ENCODE measurements around the gene CNIH1. TPM values are rescaled to one million over a fixed set of nuclear protein-coding genes. Genes with fewer than 3 reads are reported as not detected.

Gene CNIH1
- total and polyA plus RNA-seq, 2 of the 13 experiments (the other 11 are each of a cell fraction or from before 2014, with no cell fraction given), result 166 to 421 TPM

DNA sequence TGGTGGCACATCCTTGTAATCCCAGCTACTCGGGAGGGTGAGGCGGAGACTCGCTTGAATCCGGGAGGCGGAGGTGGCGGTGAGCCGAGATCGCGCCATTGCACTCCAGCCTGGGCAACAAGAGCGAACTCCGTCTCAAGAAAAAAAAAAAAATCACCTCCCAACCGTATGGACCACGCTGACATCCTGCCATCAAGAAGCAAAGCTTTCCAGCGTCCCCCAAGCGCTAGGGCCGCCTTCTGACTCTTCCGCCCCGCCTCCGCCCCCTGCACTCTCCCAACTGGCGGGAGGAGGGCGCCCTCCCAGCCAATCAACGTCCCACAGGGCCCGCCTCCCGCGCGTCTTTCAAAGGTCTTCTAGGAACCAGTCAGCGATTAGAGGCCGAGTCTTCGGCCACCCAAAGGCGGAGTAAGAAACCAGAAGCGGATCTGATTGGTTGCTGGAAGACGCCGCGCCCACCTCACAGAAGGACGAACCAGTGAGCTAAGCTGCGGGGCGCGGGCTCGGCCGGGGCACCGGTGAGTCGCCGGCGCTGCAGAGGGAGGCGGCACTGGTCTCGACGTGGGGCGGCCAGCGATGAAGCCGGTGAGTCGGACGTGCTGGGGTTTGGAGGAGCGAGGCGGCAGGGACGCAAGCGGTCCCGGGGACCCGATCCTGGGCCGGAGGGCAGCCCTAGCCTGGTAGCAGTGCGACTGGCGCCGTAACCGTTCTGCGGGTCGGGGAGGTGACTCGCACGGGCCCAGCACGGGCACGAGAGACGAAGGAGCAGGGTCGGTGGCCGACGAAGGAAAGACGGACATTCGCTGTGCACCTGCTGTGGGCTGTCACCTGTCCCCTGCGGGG, 44.5 kb downstream of the CNIH1 start, which contains the start of gene CDKN3 (continued):
- 0 out of 2 replicates have a peak, but pooled peaks have one; percentile 29 for TF ChIP-seq ZNF550 (CRISPR knock-in tag; IDR thresholded peaks at IDR 0.05; ENCODE audit: borderline replicate concordance)
- TF ChIP-seq ZNF543 (CRISPR knock-in tag; IDR thresholded peaks at IDR 0.05), result peak; percentile 75

DNA sequence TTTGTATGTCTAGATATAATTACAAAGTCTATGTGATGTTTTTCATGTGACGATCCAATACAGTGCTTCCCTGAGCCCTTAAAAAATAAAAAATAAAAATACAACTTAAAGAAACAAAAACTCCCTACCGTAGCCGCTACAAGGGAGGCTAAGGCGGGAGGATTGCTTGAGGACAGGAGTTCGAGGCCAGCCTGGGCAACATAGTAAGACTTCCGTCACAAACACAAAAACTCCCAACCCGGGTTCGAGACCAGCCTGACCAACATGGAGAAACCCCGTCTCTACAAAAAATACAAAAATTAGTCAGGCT, 45.0 kb downstream of the CNIH1 start:
- no peaks in the 10 kb centered on the region for H3K36me3 ChIP-seq (replicated peaks in 1 of 2; ENCODE audit: control insufficient read depth in 1 of 2, insufficient read depth in 2 of 2, low read length in 2 of 2)
- no peak for DNase-seq (ENCODE audit: low spot score)
- intact Hi-C loops (cut with micrococcal nuclease; ENCODE audit: unreplicated experiment), result loop anchor here (2.0 kb wide), 3 partner anchors 29 to 45 kb away; partner anchors contain the start of gene CNIH1
- TF ChIP-seq RNF2 (conservative IDR thresholded peaks at IDR 0.05; ENCODE audit: low read depth) (no peak), FOXC1 (CRISPR knock-in tag; IDR thresholded peaks at IDR 0.05; ENCODE audit: borderline replicate concordance) (0 out of 2 replicates have a peak, but pooled peaks have one; percentile 14)
- H4K20me1 ChIP-seq (ENCODE audit: insufficient read depth, low read length), result no peaks in the 10 kb centered on the region
- in situ Hi-C loops (cut with HindIII; ENCODE audit: extremely low pct_ligation_motif_present, low pct_unique_long_range_greater_than_20kb), result no loop called here
- H3K4me1 ChIP-seq (ENCODE audit: insufficient read depth, low read length), result peaks cover 33% of the 10 kb centered on the region
- no peak overlapping the region for H2AFZ ChIP-seq (ENCODE audit: low read length)
- no TSS peak for BruUV-seq (replicated peaks)
- H3K27ac ChIP-seq (ENCODE audit: extremely low read length, insufficient read depth, low read length), result no peak overlapping the region
- WGBS (ENCODE audit: low lambda C conversion rate), result 88% methylated on average over 9 of the region's 9 CpGs
- ATAC-seq, result no peak
- peak overlapping the region; percentile 32 for H3K4me2 ChIP-seq (ENCODE audit: low read depth, low read length)
- no peaks in the 10 kb centered on the region; a peak in 1 of 5 replicates for H3K27me3 ChIP-seq (ENCODE audit: control insufficient read depth in 1 of 2, insufficient read depth in 2 of 2, low read length in 2 of 2)
- ChIA-PET POLR2A (interaction anchor here (1.0 to 3.5 kb wide), 6 partner anchors 8 to 55 kb away, joined by 3 to 26 read pairs (median 12); no protein-coding TSS in a partner anchor), CTCF (ENCODE audit: low intra/inter-chr PET ratio, low total read pairs) (no interaction called here)
- H3K9ac ChIP-seq (ENCODE audit: insufficient read depth, low read depth, low read length), result no peak overlapping the region
- peak overlapping the region in 1 of 3 experiments; percentile 30; a peak in 2 of 6 replicates for H3K4me3 ChIP-seq (replicated peaks in 1 of 3; ENCODE audit: insufficient read depth in 1 of 3, low read depth in 2 of 3, low read length in 3 of 3)
- peaks cover 29% of the 10 kb centered on the region for H3K79me2 ChIP-seq (ENCODE audit: insufficient read depth, low read length)
- H3K9me3 ChIP-seq (ENCODE audit: low read length), result no peaks in the 10 kb centered on the region
- no peak for FAIRE-seq

DNA sequence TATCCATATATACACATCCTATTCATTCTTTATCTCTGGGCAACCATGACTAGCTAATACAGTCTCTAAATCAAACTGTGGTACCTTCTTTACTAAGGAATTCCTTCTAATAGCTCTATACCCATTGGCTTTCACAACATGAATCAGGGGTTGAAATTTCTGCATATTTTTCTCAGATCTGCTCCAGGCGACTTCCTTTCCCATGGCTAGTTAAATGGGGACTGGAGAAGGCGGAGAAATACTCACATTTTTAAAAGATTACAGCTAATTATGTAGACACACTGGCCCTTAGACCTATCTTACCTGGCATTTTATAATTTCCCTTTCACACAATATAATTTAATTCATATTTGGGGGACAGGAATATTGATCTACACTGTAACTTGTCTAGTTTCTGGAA, 45.5 kb downstream of the CNIH1 start:
- ATAC-seq (no peak), DNase-seq (ENCODE audit: low spot score) (no peak), FAIRE-seq (no peak)
- Histone ChIP-seq H3K27ac (ENCODE audit: extremely low read length, insufficient read depth, low read length) (no peak overlapping the region), H3K79me2 (ENCODE audit: insufficient read depth, low read length) (peaks cover 27% of the 10 kb centered on the region), H3K9ac (ENCODE audit: insufficient read depth, low read depth, low read length) (no peak overlapping the region), H3K27me3 (ENCODE audit: control insufficient read depth in 1 of 2, insufficient read depth in 2 of 2, low read length in 2 of 2) (no peaks in the 10 kb centered on the region; a peak in 1 of 5 replicates), H3K4me3 (replicated peaks in 1 of 3; ENCODE audit: insufficient read depth in 1 of 3, low read depth in 2 of 3, low read length in 3 of 3) (no peak overlapping the region), H4K20me1 (ENCODE audit: insufficient read depth, low read length) (no peaks in the 10 kb centered on the region), H3K36me3 (replicated peaks in 1 of 2; ENCODE audit: control insufficient read depth in 1 of 2, insufficient read depth in 2 of 2, low read length in 2 of 2) (no peaks in the 10 kb centered on the region), H2AFZ (ENCODE audit: low read length) (no peak overlapping the region), H3K9me3 (ENCODE audit: low read length) (no peaks in the 10 kb centered on the region), H3K4me2 (ENCODE audit: low read depth, low read length) (no peak overlapping the region), H3K4me1 (ENCODE audit: insufficient read depth, low read length) (peaks cover 33% of the 10 kb centered on the region)
- ChIA-PET POLR2A (interaction anchor here (2.7 to 3.5 kb wide), 2 partner anchors 28 to 42 kb away, joined by 25 to 26 read pairs; no protein-coding TSS in a partner anchor), CTCF (ENCODE audit: low intra/inter-chr PET ratio, low total read pairs) (no interaction called here)
- in situ Hi-C loops (cut with HindIII; ENCODE audit: extremely low pct_ligation_motif_present, low pct_unique_long_range_greater_than_20kb) (no loop called here), intact Hi-C loops (cut with micrococcal nuclease; ENCODE audit: unreplicated experiment) (loop anchor here (2.0 kb wide), 3 partner anchors 29 to 45 kb away; partner anchors contain the start of gene CNIH1)
- BruUV-seq (replicated peaks), result no TSS peak
- 95% methylated on average over 2 of the region's 2 CpGs for WGBS (ENCODE audit: low lambda C conversion rate)
- TF ChIP-seq, protein P1, sequence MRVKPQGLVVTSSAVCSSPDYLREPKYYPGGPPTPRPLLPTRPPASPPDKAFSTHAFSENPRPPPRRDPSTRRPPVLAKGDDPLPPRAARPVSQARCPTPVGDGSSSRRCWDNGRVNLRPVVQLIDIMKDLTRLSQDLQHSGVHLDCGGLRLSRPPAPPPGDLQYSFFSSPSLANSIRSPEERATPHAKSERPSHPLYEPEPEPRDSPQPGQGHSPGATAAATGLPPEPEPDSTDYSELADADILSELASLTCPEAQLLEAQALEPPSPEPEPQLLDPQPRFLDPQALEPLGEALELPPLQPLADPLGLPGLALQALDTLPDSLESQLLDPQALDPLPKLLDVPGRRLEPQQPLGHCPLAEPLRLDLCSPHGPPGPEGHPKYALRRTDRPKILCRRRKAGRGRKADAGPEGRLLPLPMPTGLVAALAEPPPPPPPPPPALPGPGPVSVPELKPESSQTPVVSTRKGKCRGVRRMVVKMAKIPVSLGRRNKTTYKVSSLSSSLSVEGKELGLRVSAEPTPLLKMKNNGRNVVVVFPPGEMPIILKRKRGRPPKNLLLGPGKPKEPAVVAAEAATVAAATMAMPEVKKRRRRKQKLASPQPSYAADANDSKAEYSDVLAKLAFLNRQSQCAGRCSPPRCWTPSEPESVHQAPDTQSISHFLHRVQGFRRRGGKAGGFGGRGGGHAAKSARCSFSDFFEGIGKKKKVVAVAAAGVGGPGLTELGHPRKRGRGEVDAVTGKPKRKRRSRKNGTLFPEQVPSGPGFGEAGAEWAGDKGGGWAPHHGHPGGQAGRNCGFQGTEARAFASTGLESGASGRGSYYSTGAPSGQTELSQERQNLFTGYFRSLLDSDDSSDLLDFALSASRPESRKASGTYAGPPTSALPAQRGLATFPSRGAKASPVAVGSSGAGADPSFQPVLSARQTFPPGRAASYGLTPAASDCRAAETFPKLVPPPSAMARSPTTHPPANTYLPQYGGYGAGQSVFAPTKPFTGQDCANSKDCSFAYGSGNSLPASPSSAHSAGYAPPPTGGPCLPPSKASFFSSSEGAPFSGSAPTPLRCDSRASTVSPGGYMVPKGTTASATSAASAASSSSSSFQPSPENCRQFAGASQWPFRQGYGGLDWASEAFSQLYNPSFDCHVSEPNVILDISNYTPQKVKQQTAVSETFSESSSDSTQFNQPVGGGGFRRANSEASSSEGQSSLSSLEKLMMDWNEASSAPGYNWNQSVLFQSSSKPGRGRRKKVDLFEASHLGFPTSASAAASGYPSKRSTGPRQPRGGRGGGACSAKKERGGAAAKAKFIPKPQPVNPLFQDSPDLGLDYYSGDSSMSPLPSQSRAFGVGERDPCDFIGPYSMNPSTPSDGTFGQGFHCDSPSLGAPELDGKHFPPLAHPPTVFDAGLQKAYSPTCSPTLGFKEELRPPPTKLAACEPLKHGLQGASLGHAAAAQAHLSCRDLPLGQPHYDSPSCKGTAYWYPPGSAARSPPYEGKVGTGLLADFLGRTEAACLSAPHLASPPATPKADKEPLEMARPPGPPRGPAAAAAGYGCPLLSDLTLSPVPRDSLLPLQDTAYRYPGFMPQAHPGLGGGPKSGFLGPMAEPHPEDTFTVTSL (CRISPR knock-in tag; IDR thresholded peaks at IDR 0.05; ENCODE audit: borderline replicate concordance), result no peak
- TF ChIP-seq ELF4 (CRISPR knock-in tag; IDR thresholded peaks at IDR 0.05; ENCODE audit: borderline replicate concordance) (no peak), SNRNP70 (IDR thresholded peaks at IDR 0.05; ENCODE audit: low read depth, low read length) (no peak), GATAD2A (CRISPR knock-in tag; IDR thresholded peaks at IDR 0.05) (no peak)

All from HepG2 (cell line).